GM12875 (cell line): Measurements from ENCODE around the gene GLG1.

Experiments
- H3K4me3 ChIP-seq: one replicate; pipeline ENCODE4 v1.5.1; 2011; ENCODE audit warnings: low read depth, low read length, control low read depth
- CTCF ChIP-seq: IDR thresholded peaks from 2 replicates; pipeline ENCODE4 v1.5.1; 2011; ENCODE audit warnings: low read depth, mild to moderate bottlenecking, control low read depth, inconsistent platforms, low read length, moderate library complexity, borderline replicate concordance; ENCODE audit not compliant: insufficient read depth

Gene GLG1

GRCh38 chr16:74601126-74601871 lies 5.6 kb downstream of the GLG1 start:
- TF ChIP-seq CTCF, result no peak

DNA sequence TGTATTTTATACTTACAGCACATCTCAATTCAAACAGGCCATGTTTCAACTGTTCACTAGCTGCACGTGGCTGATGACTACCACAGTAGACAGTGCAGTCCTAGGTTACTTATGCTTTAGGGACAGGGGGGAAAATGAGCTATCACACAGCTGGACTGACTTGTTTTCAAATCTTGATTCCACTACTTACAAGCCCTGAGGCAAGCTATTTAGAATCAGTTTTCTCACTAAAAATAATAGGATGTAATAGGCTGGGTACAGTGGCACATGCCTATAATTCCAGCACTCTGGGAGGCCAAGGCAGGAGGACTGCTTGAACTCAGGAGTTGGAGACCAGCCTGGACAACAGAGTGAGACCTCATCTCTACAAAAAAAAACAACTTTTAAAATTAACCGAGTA lies 10.3 kb downstream of the GLG1 start:
- no peak for TF ChIP-seq CTCF

More at GRCh38 chr16:74601126-74601871, 5.6 kb downstream of the GLG1 start:
- no peak overlapping the region for H3K4me3 ChIP-seq

DNA sequence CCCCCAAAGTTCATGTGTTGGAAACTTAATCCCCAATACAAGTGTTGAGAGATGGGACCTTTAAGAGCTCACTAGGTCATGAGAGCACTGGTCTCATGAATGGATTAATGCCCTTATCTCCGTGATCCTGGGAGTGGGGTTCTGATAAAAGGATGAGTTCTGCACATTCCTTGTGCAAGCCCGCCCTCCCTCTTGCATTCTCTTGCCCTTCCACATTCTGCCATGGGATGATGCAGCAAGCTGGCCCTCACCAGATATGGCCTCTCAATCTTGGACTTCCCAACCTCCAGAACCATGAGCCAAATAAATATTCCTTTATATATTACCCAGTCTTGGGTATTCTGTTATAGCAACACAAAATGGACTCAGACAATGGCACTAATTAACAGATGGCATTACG lies 14.1 kb downstream of the GLG1 start:
- no peak for TF ChIP-seq CTCF
- no peak overlapping the region for H3K4me3 ChIP-seq

More for the DNA sequence above, 10.3 kb downstream of the GLG1 start:
- H3K4me3 ChIP-seq, result no peak overlapping the region

GRCh38 chr16:74591876-74592650 lies 14.9 kb downstream of the GLG1 start:
- no peak overlapping the region for H3K4me3 ChIP-seq
- TF ChIP-seq CTCF, result no peak

GRCh38 chr16:74586948-74587347 lies 20.0 kb downstream of the GLG1 start:
- TF ChIP-seq CTCF, result no peak
- no peak overlapping the region for H3K4me3 ChIP-seq

DNA sequence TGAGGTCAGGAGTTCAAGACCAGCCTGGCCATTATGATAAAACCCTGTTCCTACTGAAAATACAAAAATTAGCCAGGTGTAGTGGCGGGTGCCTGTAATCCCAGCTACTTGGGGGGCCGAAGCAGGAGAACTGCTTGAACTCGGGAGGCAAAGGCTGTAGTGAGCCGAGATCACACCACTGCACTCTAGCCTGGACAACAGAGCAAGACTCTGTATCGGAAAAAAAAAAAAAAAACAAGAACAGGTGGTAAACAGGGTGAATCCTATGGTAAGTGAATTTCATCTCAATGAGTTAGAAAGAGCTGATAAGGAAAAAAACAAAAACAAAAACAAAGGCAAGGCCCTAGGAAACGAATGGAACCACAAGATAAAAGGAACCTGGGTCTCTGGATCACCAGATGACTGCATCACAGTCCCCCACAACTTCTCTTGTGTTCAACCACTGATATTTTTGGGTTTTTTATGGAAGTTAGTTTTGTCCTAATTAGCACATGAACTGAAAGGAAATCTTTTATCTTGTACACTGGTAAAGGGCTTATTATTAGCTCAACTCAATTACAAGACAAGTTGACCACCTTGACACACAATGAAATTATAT lies 21.0 kb downstream of the GLG1 start:
- no peak for TF ChIP-seq CTCF
- no peak overlapping the region for H3K4me3 ChIP-seq
